GM12878 (cell line): ENCODE measurements around the gene STAC2. TPM values are rescaled to one million over a fixed set of nuclear protein-coding genes. Genes with fewer than 3 reads are reported as not detected.

Experiments used
- EP300 ChIP-seq, 2 experiments: fragments of 150-350 bp in 1 of 2; IDR thresholded peaks; 2 replicates each; pipeline ENCODE4 v1.6.1; 2011 to 2012; ENCODE audit warnings: low read depth in 2 of 2, low read length in 2 of 2, borderline replicate concordance in 1 of 2, improper control_type of control experiment in 1 of 2, inconsistent platforms in 1 of 2; ENCODE audit not compliant: control insufficient read depth in 1 of 2
- IKZF1 ChIP-seq: fragments of 450-650 bp; conservative IDR thresholded peaks from 2 replicates; pipeline ENCODE4 v1.6.1; 2017; ENCODE audit warnings: antibody characterized with exemption, mild to moderate bottlenecking
- MYB ChIP-seq: fragments of 150-350 bp; IDR thresholded peaks from 2 replicates; pipeline ENCODE4 v1.6.1; 2014; ENCODE audit warnings: mild to moderate bottlenecking, low read depth, low read length, borderline replicate concordance
- POLR2AphosphoS2 ChIP-seq: IDR thresholded peaks from 2 replicates; pipeline ENCODE4 v1.6.1; 2011; ENCODE audit warnings: low read depth, mild to moderate bottlenecking, low read length, improper control_type of control experiment, moderate library complexity
- SIX5 ChIP-seq: IDR thresholded peaks from 2 replicates; pipeline ENCODE4 v1.6.1; 2011; ENCODE audit warnings: mild to moderate bottlenecking, low read depth, low read length, moderate library complexity; ENCODE audit not compliant: severe bottlenecking
- TAF1 ChIP-seq: IDR thresholded peaks from 2 replicates; pipeline ENCODE4 v1.6.1; 2011; ENCODE audit warnings: mild to moderate bottlenecking, low read depth, low read length, borderline replicate concordance
- YY1 ChIP-seq: IDR thresholded peaks from 2 replicates; pipeline ENCODE4 v1.6.1; 2011; ENCODE audit warnings: low read depth, mild to moderate bottlenecking, low read length
- ZBED1 ChIP-seq: IDR thresholded peaks from 2 replicates; pipeline ENCODE4 v1.6.1; 2016; ENCODE audit warnings: borderline replicate concordance
- ZBTB11 ChIP-seq: fragments of 450-650 bp; formaldehyde crosslinking; IDR thresholded peaks from 2 replicates; pipeline ENCODE4 v1.5.0; 2022; ENCODE audit warnings: mild to moderate bottlenecking, missing genetic modification characterization
- polyA plus RNA-seq, 11 experiments: library from polyadenylated mRNA; depleted of rRNA in 4 of 11; unstranded in 6 of 11; stranded (reverse) in 5 of 11; fragments of >200 nt; fragmentation: Nextera tagmentation in 4 of 11; fragmentation: Illumina TruSeq in 1 of 11; extraction: Ambion mirVana in 4 of 11; extraction: Trizol in 1 of 11; gene quantifications; 1 replicate in 1 of 11; 2 replicates in 10 of 11; pipeline versions ENCODE4 v1.2.1 to v1.2.3, GENCODE V29; 2011 to 2016; ENCODE audit warnings: inconsistent platforms in 2 of 11, missing spikeins in 2 of 11, low read depth in 1 of 11
- total RNA-seq, 4 experiments: library from RNA; depleted of rRNA in 3 of 4; stranded (reverse); fragments of >200 nt in 3 of 4; fragmentation: Illumina TruSeq in 1 of 4; extraction: Trizol in 1 of 4; gene quantifications; 2 replicates each; pipeline versions ENCODE4 v1.2.1 to v1.2.3, GENCODE V29; 2013 to 2021
- TF ChIP-seq, protein P1 (sequence below): IDR thresholded peaks from 2 replicates; pipeline ENCODE4 v1.6.1; 2012; ENCODE audit warnings: improper control_type of control experiment, low read depth, low read length; ENCODE audit not compliant: insufficient replicate concordance
- TF ChIP-seq, protein P2 (sequence below): fragments of 150-350 bp; IDR thresholded peaks from 2 replicates; pipeline ENCODE4 v1.6.1; 2014; ENCODE audit warnings: mild to moderate bottlenecking, low read depth, low read length
- TF ChIP-seq, protein P3 (sequence below): IDR thresholded peaks from 2 replicates; pipeline ENCODE4 v1.6.1; 2011; ENCODE audit warnings: mild to moderate bottlenecking, low read depth, low read length, moderate library complexity; ENCODE audit not compliant: insufficient replicate concordance
- TF ChIP-seq, protein P4 (sequence below): fragments of 450-650 bp; IDR thresholded peaks from 2 replicates; pipeline ENCODE4 v1.6.1; 2017; ENCODE audit warnings: mild to moderate bottlenecking, moderate library complexity

The STAC2 gene
- total and polyA plus RNA-seq, 10 of the 15 experiments (the other 5 are each of a cell fraction or from before 2014, with no cell fraction given) = 0.04 TPM; not detected in 9

GRCh38 chr17:39164675-39165143 is 61.0 kb downstream of the STAC2 start (continued):
- TF ChIP-seq, protein P1, sequence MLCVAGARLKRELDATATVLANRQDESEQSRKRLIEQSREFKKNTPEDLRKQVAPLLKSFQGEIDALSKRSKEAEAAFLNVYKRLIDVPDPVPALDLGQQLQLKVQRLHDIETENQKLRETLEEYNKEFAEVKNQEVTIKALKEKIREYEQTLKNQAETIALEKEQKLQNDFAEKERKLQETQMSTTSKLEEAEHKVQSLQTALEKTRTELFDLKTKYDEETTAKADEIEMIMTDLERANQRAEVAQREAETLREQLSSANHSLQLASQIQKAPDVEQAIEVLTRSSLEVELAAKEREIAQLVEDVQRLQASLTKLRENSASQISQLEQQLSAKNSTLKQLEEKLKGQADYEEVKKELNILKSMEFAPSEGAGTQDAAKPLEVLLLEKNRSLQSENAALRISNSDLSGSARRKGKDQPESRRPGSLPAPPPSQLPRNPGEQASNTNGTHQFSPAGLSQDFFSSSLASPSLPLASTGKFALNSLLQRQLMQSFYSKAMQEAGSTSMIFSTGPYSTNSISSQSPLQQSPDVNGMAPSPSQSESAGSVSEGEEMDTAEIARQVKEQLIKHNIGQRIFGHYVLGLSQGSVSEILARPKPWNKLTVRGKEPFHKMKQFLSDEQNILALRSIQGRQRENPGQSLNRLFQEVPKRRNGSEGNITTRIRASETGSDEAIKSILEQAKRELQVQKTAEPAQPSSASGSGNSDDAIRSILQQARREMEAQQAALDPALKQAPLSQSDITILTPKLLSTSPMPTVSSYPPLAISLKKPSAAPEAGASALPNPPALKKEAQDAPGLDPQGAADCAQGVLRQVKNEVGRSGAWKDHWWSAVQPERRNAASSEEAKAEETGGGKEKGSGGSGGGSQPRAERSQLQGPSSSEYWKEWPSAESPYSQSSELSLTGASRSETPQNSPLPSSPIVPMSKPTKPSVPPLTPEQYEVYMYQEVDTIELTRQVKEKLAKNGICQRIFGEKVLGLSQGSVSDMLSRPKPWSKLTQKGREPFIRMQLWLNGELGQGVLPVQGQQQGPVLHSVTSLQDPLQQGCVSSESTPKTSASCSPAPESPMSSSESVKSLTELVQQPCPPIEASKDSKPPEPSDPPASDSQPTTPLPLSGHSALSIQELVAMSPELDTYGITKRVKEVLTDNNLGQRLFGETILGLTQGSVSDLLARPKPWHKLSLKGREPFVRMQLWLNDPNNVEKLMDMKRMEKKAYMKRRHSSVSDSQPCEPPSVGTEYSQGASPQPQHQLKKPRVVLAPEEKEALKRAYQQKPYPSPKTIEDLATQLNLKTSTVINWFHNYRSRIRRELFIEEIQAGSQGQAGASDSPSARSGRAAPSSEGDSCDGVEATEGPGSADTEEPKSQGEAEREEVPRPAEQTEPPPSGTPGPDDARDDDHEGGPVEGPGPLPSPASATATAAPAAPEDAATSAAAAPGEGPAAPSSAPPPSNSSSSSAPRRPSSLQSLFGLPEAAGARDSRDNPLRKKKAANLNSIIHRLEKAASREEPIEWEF = no peak
- no peak for TF ChIP-seq ZBTB11 (CRISPR knock-in tag)
- peak; percentile 78; the same call in 1 of the 2 replicates for TF ChIP-seq IKZF1
- TF ChIP-seq, protein P2, sequence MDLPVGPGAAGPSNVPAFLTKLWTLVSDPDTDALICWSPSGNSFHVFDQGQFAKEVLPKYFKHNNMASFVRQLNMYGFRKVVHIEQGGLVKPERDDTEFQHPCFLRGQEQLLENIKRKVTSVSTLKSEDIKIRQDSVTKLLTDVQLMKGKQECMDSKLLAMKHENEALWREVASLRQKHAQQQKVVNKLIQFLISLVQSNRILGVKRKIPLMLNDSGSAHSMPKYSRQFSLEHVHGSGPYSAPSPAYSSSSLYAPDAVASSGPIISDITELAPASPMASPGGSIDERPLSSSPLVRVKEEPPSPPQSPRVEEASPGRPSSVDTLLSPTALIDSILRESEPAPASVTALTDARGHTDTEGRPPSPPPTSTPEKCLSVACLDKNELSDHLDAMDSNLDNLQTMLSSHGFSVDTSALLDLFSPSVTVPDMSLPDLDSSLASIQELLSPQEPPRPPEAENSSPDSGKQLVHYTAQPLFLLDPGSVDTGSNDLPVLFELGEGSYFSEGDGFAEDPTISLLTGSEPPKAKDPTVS = no peak
- no peak for TF ChIP-seq SIX5
- TF ChIP-seq, protein P3, sequence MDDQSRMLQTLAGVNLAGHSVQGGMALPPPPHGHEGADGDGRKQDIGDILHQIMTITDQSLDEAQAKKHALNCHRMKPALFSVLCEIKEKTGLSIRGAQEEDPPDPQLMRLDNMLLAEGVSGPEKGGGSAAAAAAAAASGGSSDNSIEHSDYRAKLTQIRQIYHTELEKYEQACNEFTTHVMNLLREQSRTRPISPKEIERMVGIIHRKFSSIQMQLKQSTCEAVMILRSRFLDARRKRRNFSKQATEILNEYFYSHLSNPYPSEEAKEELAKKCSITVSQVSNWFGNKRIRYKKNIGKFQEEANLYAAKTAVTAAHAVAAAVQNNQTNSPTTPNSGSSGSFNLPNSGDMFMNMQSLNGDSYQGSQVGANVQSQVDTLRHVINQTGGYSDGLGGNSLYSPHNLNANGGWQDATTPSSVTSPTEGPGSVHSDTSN = peak; percentile 98
- no peak for TF ChIP-seq EP300 (IDR thresholded peaks at IDR 0.05; ENCODE audit: borderline replicate concordance in 1 of 2, control insufficient read depth in 1 of 2, low read depth in 2 of 2, low read length in 2 of 2)
- TF ChIP-seq POLR2AphosphoS2 = no peak
- TF ChIP-seq MYB = no peak
- TF ChIP-seq TAF1 = no peak
- no peak for TF ChIP-seq ZBED1
- TF ChIP-seq YY1 = 0 out of 2 replicates have a peak, but pooled peaks have one; percentile 46
- TF ChIP-seq, protein P4, sequence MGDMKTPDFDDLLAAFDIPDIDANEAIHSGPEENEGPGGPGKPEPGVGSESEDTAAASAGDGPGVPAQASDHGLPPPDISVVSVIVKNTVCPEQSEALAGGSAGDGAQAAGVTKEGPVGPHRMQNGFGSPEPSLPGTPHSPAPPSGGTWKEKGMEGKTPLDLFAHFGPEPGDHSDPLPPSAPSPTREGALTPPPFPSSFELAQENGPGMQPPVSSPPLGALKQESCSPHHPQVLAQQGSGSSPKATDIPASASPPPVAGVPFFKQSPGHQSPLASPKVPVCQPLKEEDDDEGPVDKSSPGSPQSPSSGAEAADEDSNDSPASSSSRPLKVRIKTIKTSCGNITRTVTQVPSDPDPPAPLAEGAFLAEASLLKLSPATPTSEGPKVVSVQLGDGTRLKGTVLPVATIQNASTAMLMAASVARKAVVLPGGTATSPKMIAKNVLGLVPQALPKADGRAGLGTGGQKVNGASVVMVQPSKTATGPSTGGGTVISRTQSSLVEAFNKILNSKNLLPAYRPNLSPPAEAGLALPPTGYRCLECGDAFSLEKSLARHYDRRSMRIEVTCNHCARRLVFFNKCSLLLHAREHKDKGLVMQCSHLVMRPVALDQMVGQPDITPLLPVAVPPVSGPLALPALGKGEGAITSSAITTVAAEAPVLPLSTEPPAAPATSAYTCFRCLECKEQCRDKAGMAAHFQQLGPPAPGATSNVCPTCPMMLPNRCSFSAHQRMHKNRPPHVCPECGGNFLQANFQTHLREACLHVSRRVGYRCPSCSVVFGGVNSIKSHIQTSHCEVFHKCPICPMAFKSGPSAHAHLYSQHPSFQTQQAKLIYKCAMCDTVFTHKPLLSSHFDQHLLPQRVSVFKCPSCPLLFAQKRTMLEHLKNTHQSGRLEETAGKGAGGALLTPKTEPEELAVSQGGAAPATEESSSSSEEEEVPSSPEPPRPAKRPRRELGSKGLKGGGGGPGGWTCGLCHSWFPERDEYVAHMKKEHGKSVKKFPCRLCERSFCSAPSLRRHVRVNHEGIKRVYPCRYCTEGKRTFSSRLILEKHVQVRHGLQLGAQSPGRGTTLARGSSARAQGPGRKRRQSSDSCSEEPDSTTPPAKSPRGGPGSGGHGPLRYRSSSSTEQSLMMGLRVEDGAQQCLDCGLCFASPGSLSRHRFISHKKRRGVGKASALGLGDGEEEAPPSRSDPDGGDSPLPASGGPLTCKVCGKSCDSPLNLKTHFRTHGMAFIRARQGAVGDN = 0 out of 2 replicates have a peak, but pooled peaks have one; percentile 23
